GM21381 (cell line): ENCODE results near the gene ASCC2.

ENCODE experiments used
- ATAC-seq: cut with Tn5 transposase; IDR thresholded peaks from one replicate; pipeline ENCODE4 v1.9.1; 2021; ENCODE audit warnings: mild to moderate bottlenecking, moderate library complexity; ENCODE audit not compliant: unreplicated experiment

ASCC2 gene

GRCh38 chr22:29788339-29789279 is 49.5 kb downstream of the ASCC2 start:
- no peak for ATAC-seq

- no peak for ATAC-seq
Measured at GRCh38 chr22:29787371-29787980, 50.6 kb downstream of the ASCC2 start.

- ATAC-seq = no peak
Measured at GRCh38 chr22:29786031-29786430, 52.0 kb downstream of the ASCC2 start.

GRCh38 chr22:29784451-29785361 is 53.4 kb downstream of the ASCC2 start:
- no peak for ATAC-seq

- no peak for ATAC-seq
Measured at GRCh38 chr22:29782061-29782845, 55.8 kb downstream of the ASCC2 start.

- ATAC-seq = no peak
Measured at GRCh38 chr22:29780748-29781676, 57.1 kb downstream of the ASCC2 start.

- no peak for ATAC-seq
Measured at GRCh38 chr22:29780220-29780619, 57.9 kb downstream of the ASCC2 start.

GRCh38 chr22:29773233-29773632 is 64.8 kb downstream of the ASCC2 start:
- ATAC-seq = no peak

GRCh38 chr22:29772170-29772641 is 65.9 kb downstream of the ASCC2 start:
- ATAC-seq = no peak

- no peak for ATAC-seq
Measured at GRCh38 chr22:29769723-29770321, 68.3 kb downstream of the ASCC2 start.

GRCh38 chr22:29768052-29768693 is 69.9 kb downstream of the ASCC2 start:
- no peak for ATAC-seq

GRCh38 chr22:29767171-29768051 is 70.7 kb downstream of the ASCC2 start, which contains the start of gene UQCR10:
Gene UQCR10 (plus strand): TSS chr22:29767369. CDS start chr22:29767399, 30 bp downstream.
- ATAC-seq = peak; percentile 66

- peak; percentile 88 for ATAC-seq
Measured at GRCh38 chr22:29766632-29767170, 71.4 kb downstream of the ASCC2 start, which contains the start of gene ZMAT5. Gene ZMAT5 (minus strand): TSS chr22:29767007. CDS start chr22:29748544, 18,463 bp downstream.

- ATAC-seq = peak; percentile 14
Measured at GRCh38 chr22:29765905-29766631, 72.0 kb downstream of the ASCC2 start.

- no peak for ATAC-seq
Measured at GRCh38 chr22:29762263-29762662, 75.8 kb downstream of the ASCC2 start.

GRCh38 chr22:29758959-29759358 is 79.1 kb downstream of the ASCC2 start:
- no peak for ATAC-seq
